Cardiac muscle cell (in vitro differentiated cells and primary cell): ENCODE results near the gene ZNF653. TPM values are rescaled to one million over a fixed set of nuclear protein-coding genes. Genes with fewer than 3 reads are reported as not detected.

Source experiments
- DNase-seq, 2 donors: peaks; one replicate each; pipeline versions ENCODE4 v3.0.0 to v3.0.0-alpha.2; 2010 to 2017; ENCODE audit warnings: low read depth in 1 of 2, low spot score in 1 of 2
- H3K27ac ChIP-seq: fragments of 200-600 bp; sonication (generic); 2 replicates; pipeline ENCODE4 v1.5.1; 2016
- H3K27me3 ChIP-seq: fragments of 200-600 bp; sonication (generic); 2 replicates; pipeline ENCODE4 v1.6.0; 2016; ENCODE audit warnings: control low read depth
- H3K36me3 ChIP-seq: fragments of 200-600 bp; sonication (generic); 2 replicates; pipeline ENCODE4 v1.5.1; 2016; ENCODE audit warnings: control low read depth
- H3K4me1 ChIP-seq: fragments of 200-600 bp; sonication (generic); 2 replicates; pipeline ENCODE4 v1.8.1; 2017; ENCODE audit warnings: low read depth, mild to moderate bottlenecking, mixed run types
- H3K4me3 ChIP-seq: fragments of 200-600 bp; sonication (generic); 2 replicates; pipeline ENCODE4 v1.5.1; 2016; ENCODE audit warnings: mild to moderate bottlenecking
- H3K9me3 ChIP-seq: fragments of 200-600 bp; sonication (generic); 2 replicates; pipeline ENCODE4 v1.5.1; 2017; ENCODE audit warnings: low read depth, mild to moderate bottlenecking, control low read depth
- CTCF ChIP-seq: IDR thresholded peaks from 2 replicates; pipeline ENCODE4 v1.5.1; 2012; ENCODE audit warnings: low read depth, mild to moderate bottlenecking, low read length
- polyA plus RNA-seq: library from polyadenylated mRNA; unstranded; fragments of >200 nt; fragmentation: Nextera tagmentation; extraction: Ambion mirVana; gene quantifications from 2 replicates; pipeline ENCODE4 v1.2.1, GENCODE V29; 2016
- total RNA-seq: library from RNA; depleted of rRNA; stranded (reverse); fragments of >200 nt; gene quantifications from 2 replicates; pipeline ENCODE4 v1.2.3, GENCODE V29; 2016

ZNF653 gene
- total and polyA plus RNA-seq, 2 experiments from 2014 or later = 10.6 to 19.0 TPM

- H3K27ac ChIP-seq = peak overlapping the region; percentile 92
- DNase-seq = peak; percentile 55 to 91
- TF ChIP-seq CTCF = no peak
Measured at GRCh38 chr19:11539495-11540365, 34.1 kb upstream of the ZNF653 start.

GRCh38 chr19:11538232-11539036 is 32.8 kb upstream of the ZNF653 start, which contains the start of gene CNN1:
CNN1 (plus strand) TSS chr19:11538851; CDS start chr19:11538928, 77 bp downstream.
- H3K27ac ChIP-seq = peak within 1 kb of the TSS; percentile 92
- peak within 1 kb of the TSS; percentile 19 for H3K4me3 ChIP-seq
- no peaks in the 10 kb centered on the region for H3K9me3 ChIP-seq
- no peak for TF ChIP-seq CTCF
- no peaks in the 10 kb centered on the region for H3K36me3 ChIP-seq
- DNase-seq = peak; percentile 84 to 91
- H3K27me3 ChIP-seq = no peaks in the 10 kb centered on the region
- H3K4me1 ChIP-seq = peaks cover 11% of the 10 kb centered on the region

More at GRCh38 chr19:11539495-11540365, 34.1 kb upstream of the ZNF653 start:
- H3K4me3 ChIP-seq = peak overlapping the region; percentile 19
- H3K4me1 ChIP-seq = peaks cover 11% of the 10 kb centered on the region
- no peaks in the 10 kb centered on the region for H3K27me3 ChIP-seq
- H3K36me3 ChIP-seq = no peaks in the 10 kb centered on the region
- no peaks in the 10 kb centered on the region for H3K9me3 ChIP-seq

GRCh38 chr19:11535792-11536595 is 30.4 kb upstream of the ZNF653 start:
- peaks cover 11% of the 10 kb centered on the region for H3K4me1 ChIP-seq
- H3K36me3 ChIP-seq = no peaks in the 10 kb centered on the region
- peak overlapping the region; percentile 31 for H3K4me3 ChIP-seq
- TF ChIP-seq CTCF = peak; percentile 96
- peak; percentile 94 to 98 for DNase-seq
- no peaks in the 10 kb centered on the region for H3K27me3 ChIP-seq
- H3K9me3 ChIP-seq = no peaks in the 10 kb centered on the region
- peak overlapping the region; percentile 84 for H3K27ac ChIP-seq

- TF ChIP-seq CTCF = no peak
- H3K4me3 ChIP-seq = no peak overlapping the region
- H3K27ac ChIP-seq = peak overlapping the region; percentile 84
- DNase-seq = no peak
- no peaks in the 10 kb centered on the region for H3K36me3 ChIP-seq
- H3K27me3 ChIP-seq = no peaks in the 10 kb centered on the region
- H3K4me1 ChIP-seq = peaks cover 6% of the 10 kb centered on the region
- H3K9me3 ChIP-seq = no peaks in the 10 kb centered on the region
Measured at GRCh38 chr19:11534948-11535347, 29.3 kb upstream of the ZNF653 start.

- Histone ChIP-seq H3K27me3 (no peaks in the 10 kb centered on the region), H3K4me1 (peaks cover 6% of the 10 kb centered on the region), H3K27ac (no peak overlapping the region), H3K36me3 (no peaks in the 10 kb centered on the region), H3K4me3 (no peak overlapping the region), H3K9me3 (no peaks in the 10 kb centered on the region)
- no peak for TF ChIP-seq CTCF
- no peak for DNase-seq
Measured at GRCh38 chr19:11534538-11534937, 28.9 kb upstream of the ZNF653 start.
